PC-9 (cell line): ENCODE data around the gene PEA15. TPM values are rescaled to one million over a fixed set of nuclear protein-coding genes. Genes with fewer than 3 reads are reported as not detected.

Experiments
- Bru-seq: library from RNA; stranded (reverse); fragments of 400-500 nt; gene quantifications from one replicate; lab custom pipeline; 2021; lab: Mats Ljungman, UMichigan
- BruChase-seq, 2 experiments: library from RNA; stranded (reverse); fragments of 400-500 nt; gene quantifications; one replicate each; lab custom pipeline; 2021; lab: Mats Ljungman, UMichigan
- BruUV-seq: library from RNA; stranded (reverse); fragments of 400-500 nt; replicated peaks from 2 replicates; lab custom pipeline; 2021; lab: Mats Ljungman, UMichigan
- CTCF ChIA-PET: fragments of 300-600 bp; sonication (Branson Sonifier 250); formaldehyde crosslinking; loops from one replicate; lab custom pipeline; 2022; ENCODE audit warnings: antibody characterized with exemption; lab: Charles Lee
- POLR2A ChIA-PET: fragments of 300-600 bp; sonication (Branson Sonifier 250); formaldehyde crosslinking; loops from one replicate; lab custom pipeline; 2022; ENCODE audit warnings: antibody characterized with exemption; ENCODE audit not compliant: unreplicated experiment; lab: Charles Lee
- DNase-seq, 2 experiments: peaks; one replicate each; pipeline versions ENCODE4 v3.0.0 to v3.0.0-alpha.2; 2015 to 2022; ENCODE audit warnings: mixed read lengths in 1 of 2
- H2AFZ ChIP-seq: fragments of 200-600 bp; sonication (generic); 2 replicates; pipeline ENCODE4 v1.8.1; 2017; ENCODE audit warnings: antibody characterized with exemption
- H3F3A ChIP-seq: fragments of 200-600 bp; sonication (generic); 2 replicates; pipeline ENCODE4 v1.8.1; 2017; ENCODE audit warnings: antibody characterized with exemption, mild to moderate bottlenecking, low read depth; ENCODE audit not compliant: insufficient read depth
- H3K27ac ChIP-seq: fragments of 200-600 bp; sonication (generic); 2 replicates; pipeline ENCODE4 v1.6.1; 2016; ENCODE audit warnings: mixed run types
- H3K27me3 ChIP-seq: fragments of 200-600 bp; sonication (generic); 2 replicates; pipeline ENCODE4 v1.6.1; 2016; ENCODE audit warnings: low read depth, mixed run types; ENCODE audit not compliant: insufficient read depth
- H3K36me3 ChIP-seq: fragments of 200-600 bp; sonication (generic); 2 replicates; pipeline ENCODE4 v1.6.1; 2016; ENCODE audit warnings: low read depth, mixed run types
- H3K4me1 ChIP-seq: fragments of 200-600 bp; sonication (generic); replicated peaks from 2 replicates; pipeline ENCODE4 v1.6.1; 2016; ENCODE audit warnings: mixed run types; ENCODE audit not compliant: insufficient read depth
- H3K4me2 ChIP-seq: fragments of 200-600 bp; sonication (generic); 2 replicates; pipeline ENCODE4 v1.6.1; 2017; ENCODE audit warnings: mixed run types
- H3K4me3 ChIP-seq: fragments of 200-600 bp; sonication (generic); 2 replicates; pipeline ENCODE4 v1.6.1; 2016; ENCODE audit warnings: mixed run types
- H3K79me2 ChIP-seq: fragments of 200-600 bp; sonication (generic); 2 replicates; pipeline ENCODE4 v1.6.1; 2017; ENCODE audit warnings: low read depth, mixed run types
- H3K9me2 ChIP-seq: fragments of 200-600 bp; sonication (generic); 2 replicates; pipeline ENCODE4 v1.8.1; 2017; ENCODE audit warnings: mild to moderate bottlenecking; ENCODE audit not compliant: insufficient read depth
- H3K9me3 ChIP-seq: fragments of 200-600 bp; sonication (generic); 2 replicates; pipeline ENCODE4 v1.8.1; 2016; ENCODE audit warnings: low read depth; ENCODE audit not compliant: insufficient read depth
- H4K20me1 ChIP-seq: fragments of 200-600 bp; sonication (generic); 2 replicates; pipeline ENCODE4 v1.8.1; 2017; ENCODE audit not compliant: insufficient read depth
- CTCF ChIP-seq: fragments of 200-600 bp; sonication (generic); conservative IDR thresholded peaks from 2 replicates; pipeline ENCODE4 v1.6.1; 2017; ENCODE audit warnings: mixed run types, antibody characterized with exemption, mild to moderate bottlenecking, moderate library complexity
- EZH2 ChIP-seq: fragments of 200-600 bp; sonication (generic); IDR thresholded peaks from 2 replicates; pipeline ENCODE4 v1.8.0; 2017; ENCODE audit warnings: antibody characterized with exemption, low read depth
- intact Hi-C: fragments of 100-400 bp; cut with micrococcal nuclease; formaldehyde crosslinking; loops from one replicate; pipeline ENCODE4 v1.10.0; 2022; ENCODE audit not compliant: unreplicated experiment
- long read RNA-seq: library from polyadenylated mRNA; stranded (forward); transcript quantifications from one replicate; pipeline ENCODE4 v2.0.0, GENCODE V29; 2022
- total RNA-seq: library from RNA; stranded (reverse); gene quantifications from 2 replicates; pipeline ENCODE4 v1.2.3, GENCODE V29; 2021

Gene PEA15, protein sequence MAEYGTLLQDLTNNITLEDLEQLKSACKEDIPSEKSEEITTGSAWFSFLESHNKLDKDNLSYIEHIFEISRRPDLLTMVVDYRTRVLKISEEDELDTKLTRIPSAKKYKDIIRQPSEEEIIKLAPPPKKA
- total RNA-seq (84.7 and 139 TPM in 2 replicates), Bru-seq, nascent RNA (percentile 94 among the genes with signal in this experiment), BruChase-seq, experiment 1, labeled RNA remaining after a 2-hour chase (percentile 97 among the genes with signal in this experiment), BruChase-seq, experiment 2, labeled RNA remaining after a 6-hour chase (percentile 99 among the genes with signal in this experiment)
- long read RNA-seq, transcript PEA15-201 (4 exons, 2,471 nt) = major isoform, 36 of 66 reads
- long read RNA-seq, partial matches to known transcripts = 2 of 66 reads
- long read RNA-seq, other reads (novel, unspliced or antisense) = 27 of 66 reads

- Histone ChIP-seq H3K4me2 (peak within 1 kb of the TSS; percentile 99), H2AFZ (peak within 1 kb of the TSS; percentile 95), H3K79me2 (peaks cover 46% of the 10 kb centered on the region), H3K4me1 (peaks cover 22% of the 10 kb centered on the region), H3K9me3 (no peaks in the 10 kb centered on the region), H3K9me2 (no peaks in the 10 kb centered on the region), H3K27me3 (no peaks in the 10 kb centered on the region), H3F3A (peaks cover 23% of the 10 kb centered on the region), H3K36me3 (0 out of 2 replicates have a peak, but pooled peaks cover 5% of the 10 kb centered on the region), H4K20me1 (peaks cover 8% of the 10 kb centered on the region), H3K4me3 (peak within 1 kb of the TSS; percentile 99), H3K27ac (peak within 1 kb of the TSS; percentile 67)
- CTCF ChIA-PET = interaction anchor here (1.3 kb wide), 1 partner anchor 12 kb away, joined by 4 read pairs; no protein-coding TSS in a partner anchor
- TF ChIP-seq EZH2 (no peak), CTCF (no peak)
- BruUV-seq = no TSS peak
- intact Hi-C loops = loop anchor here (5.0 kb wide), 1 partner anchor 173 kb away; the partner anchor contains the start of gene PIGM
- POLR2A ChIA-PET = no interaction called here
- DNase-seq = peak in 1 of 2 experiments; percentile 62
Observed at GRCh38 chr1:160205242-160206035, at the start of gene PEA15. TSS of gene PEA15 (plus strand) at chr1:160205384. CDS start at chr1:160211545, 6,161 bp downstream.

DNA sequence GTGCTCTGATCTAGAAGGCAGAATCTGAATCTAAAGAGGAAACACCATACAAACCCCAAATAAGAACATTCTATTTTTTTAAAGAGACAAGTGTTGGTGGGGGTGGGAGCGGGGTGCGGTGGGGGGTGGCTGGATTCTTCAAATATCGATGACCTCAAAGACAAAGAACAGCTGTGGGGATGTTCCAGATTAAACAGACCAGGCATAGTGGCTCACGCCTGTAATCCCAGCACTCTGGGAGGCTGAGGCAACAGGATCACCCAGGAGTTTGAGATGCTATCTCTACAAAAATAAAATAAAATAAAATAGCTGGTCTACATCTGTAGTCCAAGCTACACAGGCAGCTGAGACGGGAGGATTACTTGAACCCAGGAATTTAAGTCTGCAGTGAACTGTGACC lies 48.8 kb upstream of the PEA15 start:
- Histone ChIP-seq H3K79me2 (no peaks in the 10 kb centered on the region), H3K9me3 (no peaks in the 10 kb centered on the region), H3K4me1 (peaks cover 10% of the 10 kb centered on the region; the same call in 1 of the 2 replicates), H3K27ac (no peak overlapping the region), H3K36me3 (no peaks in the 10 kb centered on the region), H3K4me3 (no peak overlapping the region), H3F3A (no peaks in the 10 kb centered on the region; the same call in 1 of the 2 replicates), H3K27me3 (no peaks in the 10 kb centered on the region), H2AFZ (no peak overlapping the region), H3K9me2 (no peaks in the 10 kb centered on the region), H4K20me1 (no peaks in the 10 kb centered on the region), H3K4me2 (no peak overlapping the region)
- intact Hi-C loops = no loop called here
- BruUV-seq = no TSS peak
- ChIA-PET CTCF (interaction anchor here (1.0 kb wide), 1 partner anchor 37 kb away, joined by 3 read pairs; no protein-coding TSS in a partner anchor), POLR2A (no interaction called here)
- no peak for DNase-seq
- no peak for TF ChIP-seq CTCF
- TF ChIP-seq EZH2 = no peak

GRCh38 chr1:160157174-160157573 lies 48.0 kb upstream of the PEA15 start:
- no TSS peak for BruUV-seq
- Histone ChIP-seq H4K20me1 (no peaks in the 10 kb centered on the region), H3K4me3 (no peak overlapping the region), H3K4me1 (peaks cover 10% of the 10 kb centered on the region; the same call in 1 of the 2 replicates), H3F3A (no peaks in the 10 kb centered on the region; the same call in 1 of the 2 replicates), H3K27ac (no peak overlapping the region), H3K36me3 (no peaks in the 10 kb centered on the region), H3K9me2 (no peaks in the 10 kb centered on the region), H3K4me2 (no peak overlapping the region), H3K79me2 (no peaks in the 10 kb centered on the region), H2AFZ (no peak overlapping the region), H3K9me3 (no peaks in the 10 kb centered on the region), H3K27me3 (no peaks in the 10 kb centered on the region)
- TF ChIP-seq CTCF (no peak), EZH2 (no peak)
- ChIA-PET POLR2A (no interaction called here), CTCF (interaction anchor here (0.7 to 1.0 kb wide), 2 partner anchors 36 to 441 kb away, joined by 3 read pairs; no protein-coding TSS in a partner anchor)
- intact Hi-C loops = no loop called here
- DNase-seq = no peak
